Astrocyte (in vitro differentiated cells and primary cell): ENCODE measurements around the gene CHCHD6. TPM values are rescaled to one million over a fixed set of nuclear protein-coding genes. Genes with fewer than 3 reads are reported as not detected.
A peak's percentile ranks its signal among the peaks of the same experiment; 100 is the strongest.

Source experiments
- DNase-seq: peaks from one replicate; pipeline ENCODE4 v3.0.0-alpha.2; 2010; ENCODE audit warnings: low read depth
- FAIRE-seq: peaks from 2 replicates; lab custom pipeline; 2011; peaks lifted over from hg19 to GRCh38; lab: Jason Lieb, UNC
- H2AFZ ChIP-seq: 2 replicates; pipeline ENCODE4 v1.6.0; 2012; ENCODE audit warnings: low read depth, low read length, inconsistent platforms
- H3K27ac ChIP-seq: 2 replicates; pipeline ENCODE4 v1.5.1; 2011; ENCODE audit warnings: low read depth, low read length, inconsistent platforms
- H3K27me3 ChIP-seq: 2 replicates; pipeline ENCODE4 v1.6.0; 2011; ENCODE audit warnings: low read length, inconsistent platforms; ENCODE audit not compliant: insufficient read depth
- H3K36me3 ChIP-seq: 2 replicates; pipeline ENCODE4 v1.5.1; 2011; ENCODE audit warnings: low read length, inconsistent platforms; ENCODE audit not compliant: insufficient read depth
- H3K4me1 ChIP-seq: 2 replicates; pipeline ENCODE4 v1.5.1; 2011; ENCODE audit warnings: low read length, inconsistent platforms; ENCODE audit not compliant: insufficient read depth
- H3K4me2 ChIP-seq: 2 replicates; pipeline ENCODE4 v1.6.0; 2012; ENCODE audit warnings: low read length, inconsistent platforms
- H3K4me3 ChIP-seq: 2 replicates; pipeline ENCODE4 v1.5.1; 2011; ENCODE audit warnings: low read depth, mild to moderate bottlenecking, low read length, inconsistent platforms; ENCODE audit not compliant: insufficient read depth
- H3K79me2 ChIP-seq: 2 replicates; pipeline ENCODE4 v1.6.0; 2012; ENCODE audit warnings: mild to moderate bottlenecking, low read length, inconsistent platforms; ENCODE audit not compliant: insufficient read depth
- H3K9ac ChIP-seq: 2 replicates; pipeline ENCODE4 v1.6.0; 2012; ENCODE audit warnings: mild to moderate bottlenecking, low read length, inconsistent platforms
- H3K9me3 ChIP-seq: 2 replicates; pipeline ENCODE4 v1.5.1; 2012; ENCODE audit warnings: low read depth, mild to moderate bottlenecking, low read length, inconsistent platforms; ENCODE audit not compliant: insufficient read depth
- H4K20me1 ChIP-seq: 2 replicates; pipeline ENCODE4 v1.6.0; 2012; ENCODE audit warnings: low read length, inconsistent platforms; ENCODE audit not compliant: insufficient read depth
- H3K27ac Mint-ChIP-seq: one replicate; pipeline ENCODE4 v1.8.0; 2021; ENCODE audit warnings: mild to moderate bottlenecking, mixed read lengths; ENCODE audit not compliant: unreplicated experiment
- H3K27me3 Mint-ChIP-seq: one replicate; pipeline ENCODE4 v1.8.0; 2021; ENCODE audit warnings: low read depth, mixed read lengths; ENCODE audit not compliant: unreplicated experiment
- H3K36me3 Mint-ChIP-seq: one replicate; pipeline ENCODE4 v1.8.0; 2021; ENCODE audit warnings: low read depth, mixed read lengths; ENCODE audit not compliant: unreplicated experiment
- H3K4me1 Mint-ChIP-seq: one replicate; pipeline ENCODE4 v1.8.0; 2021; ENCODE audit warnings: low read depth, mixed read lengths; ENCODE audit not compliant: unreplicated experiment
- H3K4me3 Mint-ChIP-seq: one replicate; pipeline ENCODE4 v1.8.0; 2021; ENCODE audit warnings: mild to moderate bottlenecking, moderate library complexity, mixed read lengths; ENCODE audit not compliant: unreplicated experiment
- H3K9me3 Mint-ChIP-seq: one replicate; pipeline ENCODE4 v1.8.0; 2021; ENCODE audit warnings: mild to moderate bottlenecking, mixed read lengths; ENCODE audit not compliant: unreplicated experiment
- CTCF ChIP-seq: IDR thresholded peaks from 2 replicates; pipeline ENCODE4 v1.5.1; 2011; ENCODE audit warnings: low read depth, mild to moderate bottlenecking, inconsistent platforms, low read length, moderate library complexity; ENCODE audit not compliant: insufficient read depth
- EZH2 ChIP-seq: IDR thresholded peaks from 2 replicates; pipeline ENCODE4 v1.6.1; 2012; ENCODE audit warnings: mild to moderate bottlenecking, low read length, inconsistent platforms; ENCODE audit not compliant: insufficient read depth
- total RNA-seq: library from RNA; stranded (reverse); gene quantifications from 2 replicates; pipeline ENCODE4 v1.2.1, GENCODE V29; 2021

The CHCHD6 gene
- total RNA-seq, 1 donor from 2014 or later: 21.1 TPM

DNA sequence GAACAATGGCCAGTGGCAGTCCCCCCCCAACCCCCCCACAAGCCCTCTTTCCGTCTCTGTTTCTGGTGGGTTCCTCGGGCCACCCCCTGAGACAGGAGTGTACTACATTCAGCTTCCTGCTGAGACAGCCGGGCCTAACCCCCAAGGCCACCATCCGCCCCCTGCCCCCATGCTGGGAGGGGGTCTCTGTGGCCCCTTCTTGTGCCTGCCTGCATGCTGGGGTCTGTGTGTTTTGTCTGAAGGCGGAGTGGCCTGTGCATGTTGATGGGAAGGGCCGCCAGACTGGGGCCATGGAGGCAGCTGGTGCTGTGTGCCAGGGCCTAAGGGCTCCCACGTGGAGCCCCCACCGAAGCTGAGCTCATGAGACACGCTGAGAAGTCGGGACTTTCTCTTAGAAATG lies 305.5 kb downstream of the CHCHD6 start:
- no peak overlapping the region for H3K4me3 Mint-ChIP-seq
- no peak overlapping the region for H3K9ac ChIP-seq
- H3K9me3 Mint-ChIP-seq: no peaks in the 10 kb centered on the region
- no peaks in the 10 kb centered on the region for H3K27me3 Mint-ChIP-seq
- peaks cover 24% of the 10 kb centered on the region for H3K4me1 ChIP-seq
- H3K4me1 Mint-ChIP-seq: peaks cover 9% of the 10 kb centered on the region
- peaks cover 6% of the 10 kb centered on the region for H3K36me3 Mint-ChIP-seq
- H4K20me1 ChIP-seq: peaks cover 57% of the 10 kb centered on the region
- H3K9me3 ChIP-seq: no peaks in the 10 kb centered on the region
- no peak for TF ChIP-seq CTCF
- TF ChIP-seq EZH2: no peak
- DNase-seq: no peak
- no peak overlapping the region for H3K4me2 ChIP-seq
- no peak overlapping the region for H3K4me3 ChIP-seq
- peak overlapping the region; percentile 7 for H3K27ac Mint-ChIP-seq
- peaks cover 30% of the 10 kb centered on the region for H3K79me2 ChIP-seq
- H3K36me3 ChIP-seq: peaks cover 3% of the 10 kb centered on the region
- no peak overlapping the region for H2AFZ ChIP-seq
- H3K27ac ChIP-seq: no peak overlapping the region
- no peak for FAIRE-seq
- H3K27me3 ChIP-seq: no peaks in the 10 kb centered on the region

Other genes with a start within 250 kb of the CHCHD6 start
- 19.6 and 21.6 TPM in 2 replicates for gene ZXDC, start 228.3 kb upstream of the CHCHD6 start, total RNA-seq
- not detected in 2 replicates for gene UROC1, start 186.5 kb upstream of the CHCHD6 start, total RNA-seq
- not detected in 2 replicates for gene CHST13, start 180.1 kb upstream of the CHCHD6 start, total RNA-seq
- gene C3orf22, start 145.3 kb upstream of the CHCHD6 start, total RNA-seq: not detected in 2 replicates
- gene TXNRD3, start 49.1 kb upstream of the CHCHD6 start, total RNA-seq: 7.6 and 11.1 TPM in 2 replicates